Progenitor cell of endocrine pancreas (in vitro differentiated cells): Measurements from ENCODE around the gene FBXW9. TPM values are rescaled to one million over a fixed set of nuclear protein-coding genes. Genes with fewer than 3 reads are reported as not detected.

Experiments
- DNase-seq: peaks from one replicate; pipeline ENCODE4 v3.0.0; 2021; ENCODE audit warnings: low spot score; ENCODE audit not compliant: unreplicated experiment
- H3K27ac Mint-ChIP-seq: 2 replicates; pipeline ENCODE4 v1.8.0; 2021; ENCODE audit warnings: mild to moderate bottlenecking, moderate library complexity, mixed read lengths
- H3K27me3 Mint-ChIP-seq: 2 replicates; pipeline ENCODE4 v1.8.0; 2021; ENCODE audit warnings: mixed read lengths
- H3K36me3 Mint-ChIP-seq: 2 replicates; pipeline ENCODE4 v1.8.0; 2022; ENCODE audit warnings: mixed read lengths; ENCODE audit not compliant: insufficient read depth
- H3K4me1 Mint-ChIP-seq: 2 replicates; pipeline ENCODE4 v1.8.0; 2021; ENCODE audit warnings: low read depth, mixed read lengths
- H3K4me3 Mint-ChIP-seq: 2 replicates; pipeline ENCODE4 v1.8.0; 2021; ENCODE audit warnings: low read depth, mild to moderate bottlenecking, moderate library complexity, mixed read lengths
- H3K9me3 Mint-ChIP-seq: 2 replicates; pipeline ENCODE4 v1.8.0; 2021; ENCODE audit warnings: low read depth, mixed read lengths
- long read RNA-seq: library from polyadenylated mRNA; unstranded; transcript quantifications from one replicate; pipeline ENCODE4 v2.0.0, GENCODE V29; 2020
- total RNA-seq: library from RNA; stranded (reverse); gene quantifications from 2 replicates; pipeline ENCODE4 v1.2.1, GENCODE V29; 2021
- TF ChIP-seq, protein P1 (sequence below): fragments of 200-600 bp; sonication (generic); IDR thresholded peaks from one replicate; pipeline ENCODE4 v1.5.0; 2021; ENCODE audit warnings: antibody characterized with exemption, mild to moderate bottlenecking; ENCODE audit not compliant: unreplicated experiment

The FBXW9 gene
- total RNA-seq, result 14.6 and 15.1 TPM in 2 replicates
- long read RNA-seq, transcript FBXW9-201 (10 exons, 1,738 nt), result major isoform, 29 of 33 reads
- long read RNA-seq, partial matches to known transcripts, result 0 of 33 reads
- long read RNA-seq, other reads (novel, unspliced or antisense), result 4 of 33 reads

DNA sequence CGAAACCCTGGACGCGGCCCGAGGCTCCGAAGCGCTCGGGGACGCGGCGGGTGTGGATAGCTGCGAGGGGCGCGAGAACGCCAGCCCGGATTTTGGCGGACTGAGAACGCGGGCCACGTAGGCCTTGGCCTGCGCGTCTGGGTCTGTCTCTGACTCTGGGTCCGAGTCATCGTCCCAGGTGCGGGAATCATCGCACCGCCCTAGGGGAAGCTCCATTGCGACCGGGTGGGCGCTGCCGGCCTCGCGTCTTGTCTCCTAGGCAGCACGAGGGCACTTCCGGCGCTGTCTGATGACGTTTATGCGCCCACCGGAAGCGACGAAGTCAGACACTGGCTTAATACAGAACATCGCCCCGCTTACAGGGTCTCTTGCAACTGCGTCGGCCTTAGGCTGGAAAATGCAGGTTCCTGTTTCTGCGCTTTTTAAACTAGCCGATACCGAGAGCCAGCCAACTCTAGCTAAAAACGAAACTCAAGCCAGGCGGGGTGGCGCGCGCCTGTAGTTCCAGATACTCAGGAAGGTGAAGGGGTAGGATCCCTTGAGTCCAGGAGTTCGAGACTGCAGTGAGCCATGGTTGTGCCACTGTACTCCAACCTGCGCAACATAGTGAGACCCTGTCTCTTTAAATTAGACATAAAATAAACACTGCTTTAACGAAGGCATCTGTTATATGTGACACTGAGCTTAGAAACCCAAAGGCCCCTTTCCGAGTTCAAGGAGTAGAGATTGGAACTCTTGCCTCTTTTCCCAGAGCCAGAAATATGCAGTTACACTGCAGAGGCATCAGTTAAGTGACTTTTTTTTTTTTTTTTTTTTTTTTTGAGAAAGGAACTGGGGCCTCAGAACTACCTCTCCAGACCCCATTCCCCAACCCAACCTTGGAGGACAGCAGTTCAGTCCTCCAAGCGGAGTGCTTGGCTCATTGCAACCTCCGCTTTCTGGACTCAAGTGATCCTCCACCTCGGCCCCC lies at the start of gene FBXW9:
FBXW9 (minus strand) TSS at position 266 of the 970 bp plus-strand sequence; CDS start at position 216, 50 bp downstream.
- TF ChIP-seq, protein P1, sequence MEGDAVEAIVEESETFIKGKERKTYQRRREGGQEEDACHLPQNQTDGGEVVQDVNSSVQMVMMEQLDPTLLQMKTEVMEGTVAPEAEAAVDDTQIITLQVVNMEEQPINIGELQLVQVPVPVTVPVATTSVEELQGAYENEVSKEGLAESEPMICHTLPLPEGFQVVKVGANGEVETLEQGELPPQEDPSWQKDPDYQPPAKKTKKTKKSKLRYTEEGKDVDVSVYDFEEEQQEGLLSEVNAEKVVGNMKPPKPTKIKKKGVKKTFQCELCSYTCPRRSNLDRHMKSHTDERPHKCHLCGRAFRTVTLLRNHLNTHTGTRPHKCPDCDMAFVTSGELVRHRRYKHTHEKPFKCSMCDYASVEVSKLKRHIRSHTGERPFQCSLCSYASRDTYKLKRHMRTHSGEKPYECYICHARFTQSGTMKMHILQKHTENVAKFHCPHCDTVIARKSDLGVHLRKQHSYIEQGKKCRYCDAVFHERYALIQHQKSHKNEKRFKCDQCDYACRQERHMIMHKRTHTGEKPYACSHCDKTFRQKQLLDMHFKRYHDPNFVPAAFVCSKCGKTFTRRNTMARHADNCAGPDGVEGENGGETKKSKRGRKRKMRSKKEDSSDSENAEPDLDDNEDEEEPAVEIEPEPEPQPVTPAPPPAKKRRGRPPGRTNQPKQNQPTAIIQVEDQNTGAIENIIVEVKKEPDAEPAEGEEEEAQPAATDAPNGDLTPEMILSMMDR, result no peak
- H3K9me3 Mint-ChIP-seq, result no peaks in the 10 kb centered on the region

DNA sequence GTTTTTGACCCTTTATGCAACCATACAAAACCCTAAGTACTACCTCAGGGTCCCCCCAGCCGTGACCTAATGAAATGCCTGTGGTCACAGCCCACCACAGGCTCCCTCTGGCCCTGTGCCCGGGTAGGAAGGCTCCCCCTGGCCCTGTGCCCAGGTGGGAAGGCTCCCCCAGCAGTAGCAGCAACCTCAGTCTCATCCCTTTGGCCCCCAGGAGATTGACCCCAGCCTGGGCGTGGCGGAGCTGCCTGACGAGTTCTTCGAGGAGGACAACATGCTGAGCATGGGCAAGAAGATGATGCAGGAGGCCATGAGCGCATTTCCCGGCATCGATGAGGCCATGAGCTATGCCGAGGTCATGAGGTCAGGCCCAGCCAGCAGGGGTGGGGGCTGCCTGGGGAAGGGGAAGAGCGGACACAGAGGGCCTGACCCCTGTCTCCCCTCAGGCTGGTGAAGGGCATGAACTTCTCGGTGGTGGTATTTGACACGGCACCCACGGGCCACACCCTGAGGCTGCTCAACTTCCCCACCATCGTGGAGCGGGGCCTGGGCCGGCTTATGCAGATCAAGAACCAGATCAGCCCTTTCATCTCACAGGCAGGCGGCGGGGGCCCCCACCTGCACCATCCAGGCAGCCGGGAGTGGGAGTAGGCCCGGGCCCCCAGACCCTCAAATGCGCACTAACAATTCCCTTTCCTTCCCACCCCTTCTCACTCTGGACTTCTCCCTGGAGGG lies 48.9 kb upstream of the FBXW9 start:
- peaks cover 14% of the 10 kb centered on the region for H3K27me3 Mint-ChIP-seq
- no peak for DNase-seq
- H3K27ac Mint-ChIP-seq, result no peak overlapping the region
- TF ChIP-seq, protein P1, result no peak
- H3K36me3 Mint-ChIP-seq, result peaks cover 31% of the 10 kb centered on the region
- no peak overlapping the region for H3K4me3 Mint-ChIP-seq
- peaks cover 5% of the 10 kb centered on the region for H3K9me3 Mint-ChIP-seq
- no peaks in the 10 kb centered on the region for H3K4me1 Mint-ChIP-seq

More for the DNA sequence above, at the start of gene FBXW9:
- Mint-ChIP-seq H3K36me3 (peaks cover 9% of the 10 kb centered on the region), H3K27ac (peak within 1 kb of the TSS; percentile 96), H3K27me3 (no peaks in the 10 kb centered on the region), H3K4me1 (peaks cover 2% of the 10 kb centered on the region), H3K4me3 (peak within 1 kb of the TSS; percentile 86)
- DNase-seq, result peak; percentile 94

DNA sequence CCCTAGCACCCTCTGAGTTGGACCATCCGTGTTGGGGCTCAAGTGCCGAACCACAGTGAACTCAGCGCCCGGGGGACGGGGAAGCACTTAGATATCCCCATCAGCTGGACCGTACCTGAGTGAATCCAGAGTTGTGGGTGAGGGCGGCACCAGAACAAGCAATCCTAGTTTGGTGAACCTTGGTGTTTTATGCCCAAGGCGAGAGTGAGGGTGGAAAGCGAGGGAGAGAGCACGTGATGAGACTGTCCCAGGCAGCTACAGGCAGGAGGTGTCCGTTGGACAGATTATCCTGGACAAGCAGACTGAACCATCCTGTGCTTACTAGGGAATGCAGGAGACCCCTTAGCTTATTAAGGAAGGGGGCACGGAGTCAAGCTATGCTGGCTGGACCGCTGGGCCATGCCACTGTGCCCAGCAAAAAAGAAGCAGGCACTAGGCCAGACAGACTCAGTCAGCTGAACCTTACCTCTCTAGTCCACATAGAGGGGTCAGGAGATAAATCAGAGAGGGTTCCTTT lies 41.5 kb upstream of the FBXW9 start:
- H3K9me3 Mint-ChIP-seq, result no peaks in the 10 kb centered on the region
- H3K4me1 Mint-ChIP-seq, result peaks cover 21% of the 10 kb centered on the region
- H3K27ac Mint-ChIP-seq, result peak overlapping the region; percentile 99
- TF ChIP-seq, protein P1, result no peak
- H3K4me3 Mint-ChIP-seq, result peak overlapping the region; percentile 100
- H3K27me3 Mint-ChIP-seq, result no peaks in the 10 kb centered on the region
- DNase-seq, result no peak
- H3K36me3 Mint-ChIP-seq, result peaks cover 13% of the 10 kb centered on the region

DNA sequence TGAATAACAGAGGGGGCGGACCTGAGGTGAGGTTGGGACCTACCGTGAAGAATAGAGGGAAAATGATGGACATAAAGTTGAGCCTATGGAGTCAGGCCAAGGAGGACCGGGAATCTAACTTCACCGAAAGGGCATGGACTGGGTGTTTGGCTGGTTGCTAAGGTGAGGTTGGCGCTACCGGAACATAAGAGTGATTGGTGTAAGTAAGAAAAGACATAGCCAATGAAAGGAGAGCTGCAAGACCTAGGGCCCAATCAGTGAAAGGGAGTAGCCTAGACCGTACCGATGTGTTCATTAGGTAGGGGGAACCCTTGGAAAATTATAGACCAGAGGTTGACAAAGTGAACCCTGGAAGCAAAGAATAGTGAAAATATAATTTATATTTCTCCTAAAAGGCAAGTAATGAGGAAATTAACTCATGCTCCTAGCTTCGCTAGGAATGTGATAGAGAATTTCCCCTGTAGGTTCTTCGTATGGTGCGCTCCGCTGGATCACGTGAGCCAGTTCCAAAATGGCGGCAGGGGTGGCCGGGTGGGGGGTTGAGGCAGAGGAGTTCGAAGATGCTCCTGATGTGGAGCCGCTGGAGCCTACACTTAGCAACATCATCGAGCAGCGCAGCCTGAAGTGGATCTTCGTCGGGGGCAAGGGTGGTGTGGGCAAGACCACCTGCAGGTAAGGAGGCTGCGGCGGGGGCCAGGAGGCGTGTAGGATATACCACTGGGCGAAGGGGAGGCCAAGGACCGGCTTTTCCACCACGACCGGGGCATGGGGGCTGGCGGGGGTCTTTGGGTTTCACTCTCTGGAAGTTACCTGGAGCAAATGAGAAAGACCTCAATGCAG lies 40.8 kb upstream of the FBXW9 start, which contains the start of gene GET3:
GET3 (plus strand) TSS at position 503 of the 840 bp plus-strand sequence; CDS start at position 512, 9 bp downstream.
- peak; percentile 75 for DNase-seq
- Mint-ChIP-seq H3K9me3 (no peaks in the 10 kb centered on the region), H3K27ac (peak within 1 kb of the TSS; percentile 99), H3K36me3 (peaks cover 12% of the 10 kb centered on the region), H3K4me1 (peaks cover 24% of the 10 kb centered on the region), H3K27me3 (no peaks in the 10 kb centered on the region), H3K4me3 (peak within 1 kb of the TSS; percentile 100)
- TF ChIP-seq, protein P1, result no peak
